GM19238 (cell line): ENCODE data around the gene ZNHIT1.
"Not testable (repeated sequence)": the region's sequence is repeated elsewhere in the genome, so short reads cannot be mapped to it uniquely, and the experiment has no call there.

Source experiments
- DNase-seq: peaks from one replicate; pipeline ENCODE4 v3.0.0; 2011; ENCODE audit warnings: low spot score; ENCODE audit not compliant: insufficient read length

The ZNHIT1 gene

DNA sequence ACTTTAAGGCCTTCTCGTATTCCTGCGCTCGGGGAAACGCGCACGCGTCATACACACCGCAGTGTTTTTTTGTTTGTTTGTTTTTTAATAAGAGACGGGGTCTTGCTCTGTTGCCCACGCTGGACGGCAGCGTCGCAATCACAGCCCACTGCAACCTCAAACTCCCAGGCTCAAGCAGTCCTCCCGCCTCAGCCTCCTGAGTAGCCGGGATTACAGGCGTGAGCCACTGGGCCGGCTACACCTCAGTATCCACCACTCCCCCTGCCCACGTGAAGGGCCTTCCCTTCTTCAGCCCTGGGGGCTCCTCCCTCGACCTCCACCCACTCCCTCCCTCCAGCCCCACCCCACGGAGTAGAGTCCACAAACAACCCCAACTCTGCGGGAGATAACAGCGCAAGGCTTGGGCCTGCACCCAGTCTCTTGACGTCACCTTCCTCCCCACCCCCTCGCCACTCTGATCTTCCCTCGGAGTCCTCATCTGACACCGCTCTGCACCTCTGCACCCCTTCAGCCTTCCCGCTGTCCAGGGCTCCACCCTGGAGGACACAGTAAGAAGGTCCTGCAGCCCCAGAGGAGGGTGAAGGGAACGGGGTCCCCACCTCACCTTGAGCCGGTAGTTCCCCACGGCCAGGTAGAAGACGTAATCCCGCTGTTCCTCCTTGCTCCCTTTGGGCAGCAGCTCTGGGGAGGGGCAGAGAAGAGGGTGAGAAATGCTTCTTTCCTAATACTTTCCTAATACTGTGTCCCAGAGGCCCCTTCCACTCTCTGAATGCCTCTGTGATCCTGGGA lies 22.5 kb downstream of the ZNHIT1 start:
- no peak for DNase-seq

DNA sequence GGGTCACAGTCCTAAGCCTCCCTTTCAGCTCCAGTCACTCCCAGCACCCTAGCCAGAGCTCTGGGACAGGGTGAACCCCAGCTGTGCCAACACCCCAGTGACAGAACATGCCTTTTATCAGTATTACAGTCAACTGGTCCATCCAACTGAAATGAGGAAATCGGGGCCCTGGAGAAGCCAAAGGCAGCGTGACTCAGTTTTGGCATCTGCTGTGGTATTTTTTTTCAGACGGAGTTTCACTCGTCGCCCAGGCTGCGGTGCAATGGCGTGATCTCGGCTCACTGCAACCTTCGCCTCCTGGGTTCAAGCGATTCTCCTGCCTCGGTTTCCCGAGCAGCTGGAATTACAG lies 23.0 kb downstream of the ZNHIT1 start:
- no peak for DNase-seq

DNA sequence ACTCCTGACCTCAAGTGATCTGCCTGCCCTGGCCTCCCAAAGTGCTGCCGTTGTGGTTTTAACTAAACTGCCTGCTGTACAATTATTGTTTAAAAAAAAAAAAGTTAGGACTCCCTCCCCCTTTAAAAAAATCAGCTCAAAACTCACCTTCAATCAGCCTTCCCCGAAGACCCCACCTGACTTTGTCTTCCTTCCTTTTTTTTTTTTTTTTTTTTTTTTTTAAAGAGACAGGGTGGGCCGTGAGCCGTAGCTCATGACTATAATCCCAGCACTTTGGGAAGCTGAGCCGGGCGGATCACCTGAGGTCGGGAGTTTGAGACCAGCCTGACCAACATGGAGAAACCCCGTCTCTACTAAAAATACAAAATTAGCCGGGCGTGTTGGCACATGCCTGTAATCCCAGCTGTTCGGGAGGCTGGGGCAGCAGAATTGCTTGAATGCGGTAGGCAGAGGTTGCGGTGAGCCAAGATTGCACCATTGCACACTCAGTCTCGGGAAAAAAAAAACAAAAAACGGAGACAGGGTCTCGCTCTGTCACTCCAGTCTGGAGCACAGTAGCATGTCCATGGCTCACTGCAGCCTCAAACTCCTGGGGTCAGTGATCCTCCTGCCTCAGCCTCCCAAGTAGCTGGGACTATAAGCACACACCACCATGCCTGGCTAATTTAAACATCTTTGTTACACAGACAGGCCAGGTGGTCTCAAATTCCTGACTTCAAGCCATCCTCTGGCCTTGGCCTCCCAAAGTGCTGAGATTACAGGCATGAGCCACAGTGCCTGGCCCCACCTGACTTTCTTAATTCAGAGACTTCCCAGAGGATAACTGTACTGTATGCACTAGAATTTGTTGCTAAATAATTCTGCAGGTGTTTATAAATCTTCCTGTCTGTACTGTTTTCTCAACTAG lies 23.7 kb downstream of the ZNHIT1 start:
- no peak for DNase-seq

DNA sequence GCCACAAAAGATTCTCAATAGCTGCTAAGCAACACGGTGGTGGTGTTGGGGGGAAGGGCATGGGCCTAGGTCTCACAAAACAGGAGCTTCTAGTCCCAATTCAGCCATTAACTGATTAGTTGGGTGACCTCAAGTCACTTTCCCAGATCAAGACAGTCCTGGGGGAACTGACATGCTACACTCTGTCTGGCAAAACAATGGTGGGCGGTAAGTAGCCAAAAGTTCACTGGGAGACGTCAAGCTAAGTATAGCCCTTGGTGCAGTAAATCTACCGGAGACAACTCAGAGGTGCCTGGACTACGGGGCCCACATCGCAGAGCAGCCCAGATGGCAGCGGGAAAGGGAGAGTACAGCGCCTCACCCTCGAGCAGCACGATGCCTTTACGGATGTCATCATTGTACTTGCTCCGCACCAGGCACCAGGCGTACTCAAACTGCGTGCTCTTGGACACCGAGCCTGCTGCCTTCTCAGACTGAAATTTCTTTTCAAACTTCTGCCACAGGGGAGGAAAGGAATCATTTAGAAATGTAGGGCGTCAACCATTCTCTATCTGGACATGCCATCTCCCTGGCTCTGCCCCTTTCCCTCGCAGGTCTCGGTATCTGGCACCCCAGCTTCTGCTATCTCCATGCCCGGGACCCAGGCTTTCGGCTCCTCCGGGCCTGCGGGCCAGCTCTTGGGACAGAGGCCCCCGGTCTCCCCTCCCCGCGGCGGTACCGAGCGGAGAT lies 25.8 kb downstream of the ZNHIT1 start:
- DNase-seq = no peak

DNA sequence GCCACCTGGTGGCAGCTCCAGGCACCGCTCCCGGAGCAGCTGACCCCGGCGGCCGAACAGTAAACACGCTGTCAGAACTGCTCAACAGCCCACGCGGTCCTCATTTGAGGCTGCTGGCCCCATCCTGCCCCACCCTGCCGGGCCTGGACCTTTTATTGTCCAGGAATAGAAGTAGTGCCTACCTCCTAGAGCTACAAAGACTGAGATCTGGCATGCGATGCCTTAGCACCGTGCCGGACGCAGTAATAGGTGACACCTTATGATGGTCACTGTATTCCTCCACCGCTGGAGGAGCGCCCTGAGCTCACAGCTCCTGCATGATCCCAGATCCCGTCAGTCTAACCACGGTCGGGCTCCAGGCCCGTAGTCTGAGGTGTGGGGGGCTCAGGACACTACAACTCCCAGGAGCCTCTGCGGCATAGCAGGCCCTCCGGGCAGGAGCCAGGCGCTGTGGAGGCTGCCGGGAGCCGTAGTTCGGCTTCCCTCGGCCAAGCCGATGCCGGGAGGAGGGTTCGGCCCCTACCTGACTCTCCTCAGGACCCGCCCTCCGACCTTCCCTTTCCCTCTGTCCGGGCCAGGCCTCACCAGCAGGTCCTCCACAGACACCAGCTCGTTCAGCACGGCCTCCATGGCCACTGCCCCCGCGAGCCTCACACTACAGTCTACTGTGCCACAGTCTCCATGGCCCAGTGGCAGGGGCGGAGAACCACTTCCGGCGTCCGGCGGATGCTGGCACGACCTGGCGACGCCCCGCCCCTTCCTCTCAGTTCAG lies 26.6 kb downstream of the ZNHIT1 start, which contains the start of gene FIS1:
Gene FIS1, minus strand, starts transcription at position 707 of the 772 bp plus-strand sequence. Its CDS starts 77 bp downstream, at position 630.
- DNase-seq = peak; percentile 89

DNA sequence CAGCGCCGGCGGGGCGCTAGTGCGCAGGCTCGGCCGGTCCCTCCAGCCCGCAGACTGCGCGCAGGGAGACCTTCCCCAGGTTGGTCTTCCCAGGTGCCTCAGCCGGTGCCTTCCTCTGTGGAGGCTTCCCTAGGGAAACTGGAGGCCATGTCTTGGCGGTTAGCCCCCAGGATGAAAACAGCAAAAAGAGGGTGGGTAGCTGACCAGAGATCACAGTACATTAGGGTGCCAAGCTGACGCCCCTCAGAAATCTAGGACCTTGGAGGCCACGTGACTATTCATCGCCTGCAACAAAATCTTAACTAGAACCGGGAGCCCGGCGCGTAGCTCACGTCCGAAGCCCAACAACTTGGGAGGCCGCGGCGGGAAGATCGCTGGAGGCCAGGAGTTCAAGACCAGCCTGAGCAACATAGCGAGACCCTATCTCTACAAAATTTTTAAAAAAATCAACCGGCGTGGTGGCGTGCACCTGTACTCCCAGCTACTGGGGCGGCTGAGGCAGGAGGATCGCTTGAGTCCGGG lies 27.2 kb downstream of the ZNHIT1 start:
- no peak for DNase-seq

DNA sequence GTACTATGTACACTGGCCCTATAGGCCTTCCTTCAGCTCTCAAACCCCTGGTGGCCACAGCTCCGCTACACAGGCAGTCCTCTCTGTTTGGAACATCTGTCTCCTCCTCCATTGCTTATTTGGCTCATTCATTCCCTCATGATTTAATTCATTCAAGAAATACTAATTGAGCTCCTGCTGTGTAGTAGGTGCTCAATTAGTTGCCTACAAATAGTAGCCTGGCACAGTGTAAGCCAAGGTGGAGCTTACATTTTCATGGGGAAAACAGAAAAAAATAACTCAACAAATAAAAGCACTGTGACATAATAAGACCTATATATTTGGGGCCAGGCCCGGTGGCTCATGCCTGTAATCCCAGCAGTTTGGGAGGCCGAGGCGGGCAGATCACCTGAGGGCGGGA lies 30.3 kb downstream of the ZNHIT1 start:
- DNase-seq = no peak

DNA sequence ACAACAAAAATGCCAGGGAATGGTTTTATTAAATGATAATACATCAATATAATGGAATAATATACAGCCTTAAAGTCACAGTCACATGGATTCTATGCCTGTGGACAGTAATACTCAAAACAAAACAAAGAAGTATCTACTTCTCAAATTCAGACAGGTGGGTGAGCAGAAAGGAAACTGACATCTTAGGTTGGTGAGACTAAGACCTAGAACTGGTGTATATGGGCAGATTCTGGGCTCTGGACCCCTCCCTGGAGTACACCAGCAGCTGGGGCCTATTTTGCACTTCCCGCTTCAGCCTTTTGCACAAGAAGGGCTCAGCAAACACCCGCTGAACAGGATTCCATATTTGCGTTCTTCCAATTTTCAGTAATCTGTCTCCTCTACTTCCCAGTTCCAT lies 32.4 kb downstream of the ZNHIT1 start:
- no peak for DNase-seq

DNA sequence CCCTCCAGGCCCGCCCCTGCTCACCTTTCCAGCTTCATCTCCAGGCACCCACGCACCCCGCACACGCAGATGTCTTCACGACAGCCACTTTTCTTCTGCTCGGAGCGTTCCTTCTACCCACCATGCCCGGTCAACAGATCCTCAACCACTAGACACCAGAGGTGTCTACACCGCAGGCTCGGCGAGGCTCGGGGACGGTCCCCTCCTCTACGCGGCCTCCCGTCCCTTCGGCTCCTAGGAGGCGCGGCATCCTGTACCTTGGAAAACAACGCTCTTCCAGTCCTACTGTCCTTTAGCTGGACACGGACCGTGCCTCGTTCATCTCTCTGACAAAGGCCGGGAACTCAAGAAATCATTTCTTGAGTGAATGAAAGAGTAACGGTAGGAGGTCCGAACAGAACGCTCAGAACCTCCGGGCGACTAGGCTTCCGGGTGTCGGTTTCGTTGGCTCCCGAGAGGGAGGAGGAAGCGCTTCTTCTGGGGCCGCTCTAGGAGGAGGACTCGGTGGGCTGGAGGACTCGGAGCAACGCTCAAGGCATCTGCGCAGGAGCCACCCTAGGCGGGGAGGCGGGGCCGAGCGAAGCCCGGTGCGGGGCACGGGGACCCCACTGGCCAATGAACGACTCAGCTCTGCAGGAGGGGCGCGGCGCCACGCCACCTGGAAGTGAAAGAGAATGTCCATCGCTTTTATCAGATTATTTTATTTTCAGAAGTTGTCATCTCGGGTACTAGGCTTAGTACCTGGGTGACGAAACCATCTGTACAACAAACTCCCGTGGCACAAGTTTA lies 34.1 kb downstream of the ZNHIT1 start:
- peak; percentile 94 for DNase-seq

DNA sequence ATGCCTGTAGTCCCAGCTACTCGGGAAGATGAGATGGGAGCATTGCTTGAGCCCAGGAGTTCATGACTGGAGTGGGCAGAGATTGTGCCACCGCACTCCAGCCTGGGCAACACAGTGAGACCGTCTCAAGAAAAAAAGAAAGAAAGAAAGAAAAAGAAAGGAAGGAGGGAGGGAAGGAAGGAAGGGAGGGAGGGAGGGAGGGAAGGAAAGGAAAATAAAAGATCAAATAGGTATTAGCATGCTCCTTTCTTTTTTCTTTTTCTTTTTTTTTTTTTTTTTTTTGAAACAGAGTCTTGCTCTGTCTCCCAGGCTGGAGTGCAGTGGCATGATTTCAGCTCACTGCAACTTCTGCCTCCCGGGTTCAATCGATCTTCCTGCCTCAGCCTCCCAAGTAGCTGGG lies 35.2 kb downstream of the ZNHIT1 start:
- not testable (repeated sequence) for DNase-seq

DNA sequence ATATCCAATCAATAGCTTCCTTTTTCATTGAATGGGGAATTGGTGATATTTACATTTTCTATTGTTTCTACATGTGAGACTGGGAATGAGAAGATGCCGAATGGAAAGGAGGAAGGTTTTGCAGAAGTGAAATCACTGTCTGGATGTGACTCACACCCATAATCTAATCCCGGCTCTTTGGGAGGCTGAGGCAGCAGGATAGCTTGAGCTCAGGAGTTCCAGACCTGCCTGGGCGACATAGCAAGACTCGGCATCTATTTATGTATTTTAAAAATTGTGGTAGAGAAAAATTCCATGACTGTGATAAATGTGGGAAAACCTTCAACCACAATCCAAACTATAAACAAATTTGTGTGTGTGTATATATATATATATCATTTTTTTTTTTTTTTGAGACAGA lies 37.8 kb downstream of the ZNHIT1 start:
- DNase-seq = no peak

DNA sequence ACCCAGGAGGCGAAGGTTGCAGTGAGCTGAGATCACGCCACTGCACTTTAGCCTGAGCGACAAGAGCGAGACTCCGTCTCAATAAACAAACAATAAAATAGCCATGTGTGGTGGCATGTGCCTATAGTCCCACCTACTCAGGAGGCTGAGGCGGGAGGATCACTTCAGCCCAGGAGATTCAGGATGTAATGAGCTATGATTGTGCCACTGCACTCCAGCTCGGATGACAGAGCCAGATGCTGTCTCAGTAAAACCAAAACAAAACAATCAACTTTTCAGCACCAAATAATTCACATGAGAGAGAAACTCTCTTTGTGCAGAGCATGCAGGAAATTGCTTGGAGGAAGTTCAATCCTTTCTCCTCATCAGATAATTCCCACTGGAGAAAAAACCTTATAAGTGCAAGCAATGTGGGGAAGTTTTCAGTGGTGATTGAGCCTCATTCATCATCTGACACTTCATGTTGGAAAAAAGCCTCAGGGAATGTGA lies 40.3 kb downstream of the ZNHIT1 start:
- DNase-seq = no peak

DNA sequence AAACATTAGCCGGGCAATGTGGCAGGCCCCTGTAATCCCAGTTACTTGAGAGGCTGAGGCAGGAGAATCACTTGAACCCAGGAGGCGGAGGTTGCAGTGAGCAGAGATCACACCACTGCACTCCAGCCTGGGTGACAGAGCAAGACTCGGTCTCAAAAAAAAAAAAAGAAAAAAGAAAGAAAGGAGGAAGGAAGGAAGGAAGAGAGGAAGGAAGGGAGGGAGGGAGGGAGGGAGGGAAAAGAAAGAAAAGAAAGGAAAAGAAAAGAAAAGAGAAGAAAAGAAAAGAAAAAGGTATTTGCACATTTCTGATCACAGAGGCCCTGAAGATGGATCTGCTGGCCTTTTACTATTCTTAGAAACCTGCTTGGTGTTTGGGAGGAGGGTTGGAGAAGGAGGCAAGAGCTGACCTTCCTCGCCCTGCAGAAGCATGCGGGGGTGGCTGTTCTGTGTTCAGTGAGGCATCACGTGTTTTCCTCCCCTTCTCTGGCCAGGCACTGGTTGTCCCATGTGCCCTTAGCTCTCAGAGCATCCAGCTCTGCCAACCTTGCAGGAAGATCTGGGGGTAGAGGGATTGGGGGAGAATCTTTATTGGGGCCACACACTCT lies 46.2 kb downstream of the ZNHIT1 start:
- not testable (repeated sequence) for DNase-seq

DNA sequence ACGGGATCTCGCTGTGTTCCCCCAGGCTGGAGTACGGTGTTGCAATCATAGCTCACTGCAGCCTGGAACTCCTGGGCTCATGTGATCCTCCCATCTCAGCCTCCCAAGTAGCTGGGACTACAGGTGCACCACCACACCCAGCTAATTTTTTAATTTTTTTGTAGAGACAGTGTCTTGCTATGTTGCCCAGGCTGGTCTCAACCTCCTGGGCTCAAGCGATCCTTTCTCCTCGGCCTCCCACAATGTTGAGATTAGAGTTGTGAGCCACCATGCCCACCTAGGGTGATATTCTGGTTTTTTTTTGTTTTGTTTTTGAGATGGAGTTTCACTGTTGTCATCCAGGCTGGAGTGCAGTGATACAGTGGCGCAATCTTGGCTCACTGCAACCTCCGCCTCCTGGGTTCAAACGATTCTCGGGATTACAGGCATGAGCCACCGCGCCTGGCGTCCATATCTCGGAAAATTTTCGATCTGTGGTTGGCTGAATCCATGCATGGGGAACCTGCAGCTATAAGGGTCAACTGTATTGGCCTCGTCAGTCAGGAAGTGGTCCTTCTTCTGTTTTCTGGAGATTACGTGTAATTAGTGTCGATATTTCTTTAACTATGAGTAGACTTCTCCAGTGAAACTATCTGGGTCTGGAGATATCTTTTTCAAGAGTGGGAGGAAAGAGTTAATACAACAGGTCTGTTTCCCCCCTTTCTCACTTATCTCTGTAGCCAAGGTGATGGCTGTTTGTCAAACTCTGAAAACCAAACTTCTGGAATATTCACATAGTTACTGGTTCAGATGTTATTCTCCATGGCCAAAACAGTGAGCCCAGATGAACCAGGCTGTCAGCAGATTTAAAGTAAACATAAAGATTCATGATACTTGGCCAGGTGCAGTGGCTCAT lies 47.9 kb downstream of the ZNHIT1 start:
- no peak for DNase-seq

DNA sequence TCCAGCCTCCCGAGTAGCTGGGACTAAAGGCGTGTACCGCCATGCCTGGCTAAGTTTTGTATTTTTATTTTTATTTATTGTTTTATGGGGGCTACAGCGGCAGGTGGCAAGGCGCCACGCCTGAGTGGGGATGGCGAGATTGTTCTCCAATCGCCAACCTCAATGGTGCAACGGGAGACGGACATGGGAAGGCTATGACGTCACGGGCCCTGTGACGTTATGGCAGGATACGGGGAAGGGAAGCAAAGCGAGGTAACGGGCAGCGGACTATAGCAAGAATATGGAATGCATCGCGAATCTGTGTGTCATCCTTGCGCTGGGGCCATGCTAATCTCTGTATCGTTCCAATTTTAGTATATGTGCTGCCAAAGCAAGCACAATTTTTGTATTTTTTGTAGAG lies 51.7 kb downstream of the ZNHIT1 start:
- DNase-seq = no peak

DNA sequence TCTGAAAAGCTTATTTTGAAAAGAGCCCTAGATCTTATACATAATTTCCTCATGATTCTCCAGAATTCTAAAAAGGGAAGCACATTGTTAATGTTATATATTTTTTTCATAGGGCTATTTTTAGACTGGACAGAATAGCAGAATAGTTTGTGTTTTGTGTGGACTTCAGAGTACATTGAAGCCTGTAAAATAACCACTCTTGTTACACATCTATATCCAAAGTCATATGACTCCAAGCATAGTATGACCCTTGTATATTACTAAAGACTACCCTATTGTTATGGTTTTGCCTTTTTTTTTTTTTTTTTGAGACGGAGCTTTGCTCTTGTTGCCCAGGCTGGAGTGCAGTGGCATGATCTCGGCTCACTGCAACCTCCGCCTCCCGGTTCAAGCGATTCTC lies 53.1 kb downstream of the ZNHIT1 start:
- no peak for DNase-seq

DNA sequence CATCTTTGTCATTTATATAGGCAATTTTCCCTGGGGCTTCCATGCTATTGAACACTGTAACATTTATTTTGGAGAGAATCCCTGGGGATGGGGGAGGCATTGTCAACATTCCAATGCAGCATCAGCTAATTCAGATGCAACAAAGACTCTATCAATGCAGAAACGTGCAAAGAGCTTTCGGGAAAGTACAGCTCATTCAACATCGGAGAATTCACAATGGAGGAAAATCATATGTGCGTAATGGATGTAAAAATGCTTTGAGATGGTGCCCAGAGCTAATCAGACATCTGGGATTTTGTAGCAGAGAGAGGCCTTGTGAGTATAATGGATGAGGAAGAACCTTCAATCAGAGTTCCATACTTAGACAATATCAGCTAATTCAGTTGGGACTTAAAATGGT lies 55.2 kb downstream of the ZNHIT1 start:
- no peak for DNase-seq
